DOHH2 (cell line): Measurements from ENCODE around the gene COPS8.

Experiments used
- H3F3A ChIP-seq: fragments of 200-600 bp; sonication (generic), shearing (Covaris generic); 2 replicates; pipeline ENCODE4 v1.6.0; 2016; ENCODE audit warnings: antibody characterized with exemption, mild to moderate bottlenecking; ENCODE audit not compliant: control insufficient read depth, insufficient read depth
- H3K27ac ChIP-seq: fragments of 200-600 bp; sonication (generic); 2 replicates; pipeline ENCODE4 v1.5.1; 2014; ENCODE audit warnings: low read depth, mild to moderate bottlenecking, low read length, moderate library complexity
- H3K27me3 ChIP-seq: fragments of 200-600 bp; sonication (generic); 2 replicates; pipeline ENCODE4 v1.6.1; 2014; ENCODE audit warnings: mild to moderate bottlenecking, low read length, mixed read lengths; ENCODE audit not compliant: control insufficient read depth
- H3K36me3 ChIP-seq: fragments of 200-600 bp; sonication (generic); 2 replicates; pipeline ENCODE4 v1.6.1; 2014; ENCODE audit warnings: mild to moderate bottlenecking, low read length, moderate library complexity, mixed read lengths; ENCODE audit not compliant: control insufficient read depth
- H3K4me1 ChIP-seq: fragments of 200-600 bp; sonication (generic); 2 replicates; pipeline ENCODE4 v1.6.1; 2014; ENCODE audit warnings: mild to moderate bottlenecking, low read length, mixed read lengths; ENCODE audit not compliant: control insufficient read depth
- H3K4me2 ChIP-seq: fragments of 200-600 bp; sonication (generic); 2 replicates; pipeline ENCODE4 v1.6.0; 2014; ENCODE audit warnings: mild to moderate bottlenecking, low read length, moderate library complexity
- H3K4me3 ChIP-seq: fragments of 200-600 bp; sonication (generic); 2 replicates; pipeline ENCODE4 v1.5.1; 2014; ENCODE audit warnings: mild to moderate bottlenecking, low read length, mixed read lengths
- H3K79me2 ChIP-seq: fragments of 200-600 bp; sonication (generic); 2 replicates; pipeline ENCODE4 v1.6.1; 2014; ENCODE audit warnings: mild to moderate bottlenecking, low read length, mixed read lengths; ENCODE audit not compliant: control insufficient read depth
- H3K9me2 ChIP-seq: fragments of 200-600 bp; sonication (generic); replicated peaks from 2 replicates; pipeline ENCODE4 v1.6.1; 2014; ENCODE audit warnings: mild to moderate bottlenecking, low read length, mixed read lengths; ENCODE audit not compliant: control insufficient read depth
- H3K9me3 ChIP-seq: fragments of 200-600 bp; sonication (generic); 2 replicates; pipeline ENCODE4 v1.6.1; 2014; ENCODE audit warnings: antibody characterized with exemption, low read length, mixed read lengths; ENCODE audit not compliant: control insufficient read depth, insufficient read depth
- H4K20me1 ChIP-seq: fragments of 200-600 bp; sonication (generic); 2 replicates; pipeline ENCODE4 v1.6.0; 2014; ENCODE audit warnings: low read depth, mild to moderate bottlenecking, antibody characterized with exemption, low read length, moderate library complexity; ENCODE audit not compliant: control insufficient read depth, insufficient read depth
- CTCF ChIP-seq: fragments of 200-600 bp; sonication (generic); IDR thresholded peaks from one replicate; pipeline ENCODE4 v1.5.1; 2014; ENCODE audit warnings: antibody characterized with exemption, mild to moderate bottlenecking, low read depth, low read length; ENCODE audit not compliant: poor library complexity, severe bottlenecking
- EZH2phosphoT487 ChIP-seq: fragments of 200-600 bp; sonication (generic); IDR thresholded peaks from 2 replicates; pipeline ENCODE4 v1.6.1; 2017; ENCODE audit warnings: borderline replicate concordance, mild to moderate bottlenecking, antibody characterized with exemption, low read length, moderate library complexity, mixed read lengths

COPS8 gene

GRCh38 chr2:237074211-237074993, 11.3 kb upstream of the COPS8 start:
- H3K36me3 ChIP-seq: no peaks in the 10 kb centered on the region
- TF ChIP-seq CTCF: no peak
- TF ChIP-seq EZH2phosphoT487: no peak
- H4K20me1 ChIP-seq: no peaks in the 10 kb centered on the region
- peaks cover 16% of the 10 kb centered on the region for H3K4me1 ChIP-seq
- no peak overlapping the region for H3K4me2 ChIP-seq
- no peaks in the 10 kb centered on the region for H3K27me3 ChIP-seq
- H3K9me3 ChIP-seq: no peaks in the 10 kb centered on the region
- no peaks in the 10 kb centered on the region for H3F3A ChIP-seq
- no peaks in the 10 kb centered on the region for H3K79me2 ChIP-seq
- H3K4me3 ChIP-seq: no peak overlapping the region
- no peaks in the 10 kb centered on the region for H3K9me2 ChIP-seq
- no peak overlapping the region for H3K27ac ChIP-seq

GRCh38 chr2:237075749-237076599, 9.7 kb upstream of the COPS8 start:
- H3K4me1 ChIP-seq: peaks cover 16% of the 10 kb centered on the region
- no peaks in the 10 kb centered on the region for H4K20me1 ChIP-seq
- no peaks in the 10 kb centered on the region for H3K36me3 ChIP-seq
- no peaks in the 10 kb centered on the region for H3K79me2 ChIP-seq
- no peak overlapping the region for H3K4me2 ChIP-seq
- H3K4me3 ChIP-seq: no peak overlapping the region
- H3F3A ChIP-seq: no peaks in the 10 kb centered on the region
- TF ChIP-seq EZH2phosphoT487: no peak
- no peak for TF ChIP-seq CTCF
- no peaks in the 10 kb centered on the region for H3K9me2 ChIP-seq
- no peaks in the 10 kb centered on the region for H3K9me3 ChIP-seq
- H3K27ac ChIP-seq: no peak overlapping the region
- H3K27me3 ChIP-seq: no peaks in the 10 kb centered on the region

DNA sequence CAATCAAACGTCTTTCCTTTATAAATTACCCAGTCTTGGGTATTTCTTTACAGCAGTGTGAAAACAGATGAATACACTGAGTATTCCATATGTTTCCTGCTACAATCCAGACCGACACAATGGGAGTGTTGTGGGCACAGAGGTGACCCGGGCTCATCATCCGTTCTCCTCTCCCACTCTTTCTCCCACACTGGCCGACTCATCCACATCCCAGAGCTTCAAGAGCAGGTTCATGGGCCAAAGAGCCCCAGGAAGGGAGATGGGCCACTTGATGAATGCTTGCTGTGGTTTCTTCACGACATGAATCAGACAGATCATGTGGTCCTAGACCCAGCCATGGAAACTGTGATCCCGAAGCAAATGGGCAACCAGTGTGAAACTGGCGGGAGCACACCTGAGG, 4.1 kb upstream of the COPS8 start:
- H3K9me3 ChIP-seq: no peaks in the 10 kb centered on the region
- no peaks in the 10 kb centered on the region for H4K20me1 ChIP-seq
- H3K4me2 ChIP-seq: no peak overlapping the region
- H3K79me2 ChIP-seq: peaks cover 20% of the 10 kb centered on the region
- no peak overlapping the region for H3K4me3 ChIP-seq
- peaks cover 24% of the 10 kb centered on the region for H3K4me1 ChIP-seq
- no peaks in the 10 kb centered on the region for H3K27me3 ChIP-seq
- no peaks in the 10 kb centered on the region for H3K9me2 ChIP-seq
- TF ChIP-seq CTCF: no peak
- TF ChIP-seq EZH2phosphoT487: no peak
- no peaks in the 10 kb centered on the region for H3F3A ChIP-seq
- peaks cover 6% of the 10 kb centered on the region for H3K36me3 ChIP-seq
- no peak overlapping the region for H3K27ac ChIP-seq
